HG02610 (cell line): ENCODE results near the gene MYO9A.
"Not testable (repeated sequence)": the region's sequence is repeated elsewhere in the genome, so short reads cannot be mapped to it uniquely, and the experiment has no call there.

Experiments used
- ATAC-seq: cut with Tn5 transposase; IDR thresholded peaks from one replicate; pipeline ENCODE4 v1.9.1; 2021; ENCODE audit warnings: mild to moderate bottlenecking, moderate library complexity; ENCODE audit not compliant: unreplicated experiment

MYO9A gene

GRCh38 chr15:72092691-72093090, 25.3 kb downstream of the MYO9A start:
- ATAC-seq: no peak

GRCh38 chr15:72092006-72092405, 25.9 kb downstream of the MYO9A start:
- no peak for ATAC-seq

- ATAC-seq: no peak
Observed at GRCh38 chr15:72086920-72087648, 30.9 kb downstream of the MYO9A start.

- no peak for ATAC-seq
Observed at GRCh38 chr15:72086010-72086697, 31.8 kb downstream of the MYO9A start.

GRCh38 chr15:72082176-72082575, 35.8 kb downstream of the MYO9A start:
- ATAC-seq: no peak

- peak; percentile 88 for ATAC-seq
Observed at GRCh38 chr15:72078887-72079286, 39.1 kb downstream of the MYO9A start.

- ATAC-seq: no peak
Observed at GRCh38 chr15:72077950-72078349, 40.0 kb downstream of the MYO9A start.

- no peak for ATAC-seq
Observed at GRCh38 chr15:72074335-72075060, 43.5 kb downstream of the MYO9A start.

- ATAC-seq: not testable (repeated sequence)
Observed at GRCh38 chr15:72071448-72071825, 46.5 kb downstream of the MYO9A start.

GRCh38 chr15:72070817-72071447, 47.0 kb downstream of the MYO9A start:
- ATAC-seq: no peak

GRCh38 chr15:72068856-72069255, 49.1 kb downstream of the MYO9A start:
- ATAC-seq: no peak

- ATAC-seq: no peak
Observed at GRCh38 chr15:72065801-72066200, 52.1 kb downstream of the MYO9A start.

- ATAC-seq: no peak
Observed at GRCh38 chr15:72063186-72063585, 54.8 kb downstream of the MYO9A start.

- no peak for ATAC-seq
Observed at GRCh38 chr15:72062319-72062718, 55.6 kb downstream of the MYO9A start.

GRCh38 chr15:72060687-72061250, 57.2 kb downstream of the MYO9A start:
- ATAC-seq: no peak

- no peak for ATAC-seq
Observed at GRCh38 chr15:72058585-72058984, 59.4 kb downstream of the MYO9A start.

GRCh38 chr15:72057548-72058091, 60.3 kb downstream of the MYO9A start:
- ATAC-seq: no peak

GRCh38 chr15:72056217-72056616, 61.7 kb downstream of the MYO9A start:
- not testable (repeated sequence) for ATAC-seq

- ATAC-seq: not testable (repeated sequence)
Observed at GRCh38 chr15:72053297-72053696, 64.7 kb downstream of the MYO9A start.

GRCh38 chr15:72050700-72051099, 67.2 kb downstream of the MYO9A start:
- ATAC-seq: no peak

GRCh38 chr15:72047020-72047419, 70.9 kb downstream of the MYO9A start:
- no peak for ATAC-seq
